CD4-positive, alpha-beta T cell treated with Interleukin-15 for 1 hour (primary cell): ENCODE results near the gene SEMA3A.
"Not testable (repeated sequence)": the region's sequence is repeated elsewhere in the genome, so short reads cannot be mapped to it uniquely, and the experiment has no call there.

Source experiments
- DNase-seq: peaks from one replicate; pipeline ENCODE4 v3.0.0-alpha.2; 2020

SEMA3A gene

GRCh38 chr7:84107259-84107658 lies 87.3 kb downstream of the SEMA3A start:
- no peak for DNase-seq

GRCh38 chr7:84106291-84106690 lies 88.3 kb downstream of the SEMA3A start:
- DNase-seq = no peak

GRCh38 chr7:84105586-84105985 lies 89.0 kb downstream of the SEMA3A start:
- no peak for DNase-seq

GRCh38 chr7:84104826-84105225 lies 89.8 kb downstream of the SEMA3A start:
- no peak for DNase-seq

- DNase-seq = no peak
Measured at GRCh38 chr7:84102213-84102612, 92.4 kb downstream of the SEMA3A start.

GRCh38 chr7:84100866-84101265 lies 93.7 kb downstream of the SEMA3A start:
- no peak for DNase-seq

GRCh38 chr7:84095971-84096370 lies 98.6 kb downstream of the SEMA3A start:
- no peak for DNase-seq

- DNase-seq = peak; percentile 17
Measured at GRCh38 chr7:84092207-84092606, 102.4 kb downstream of the SEMA3A start.

- no peak for DNase-seq
Measured at GRCh38 chr7:84091318-84091717, 103.3 kb downstream of the SEMA3A start.

GRCh38 chr7:84088802-84089201 lies 105.8 kb downstream of the SEMA3A start:
- no peak for DNase-seq

GRCh38 chr7:84085998-84086397 lies 108.6 kb downstream of the SEMA3A start:
- DNase-seq = no peak

- no peak for DNase-seq
Measured at GRCh38 chr7:84085147-84085546, 109.4 kb downstream of the SEMA3A start.

GRCh38 chr7:84083846-84084245 lies 110.7 kb downstream of the SEMA3A start:
- no peak for DNase-seq

GRCh38 chr7:84081973-84082522 lies 112.5 kb downstream of the SEMA3A start:
- no peak for DNase-seq

- no peak for DNase-seq
Measured at GRCh38 chr7:84077336-84077735, 117.3 kb downstream of the SEMA3A start.

- no peak for DNase-seq
Measured at GRCh38 chr7:84076219-84076618, 118.4 kb downstream of the SEMA3A start.

GRCh38 chr7:84073186-84073875 lies 121.3 kb downstream of the SEMA3A start:
- no peak for DNase-seq

GRCh38 chr7:84070770-84071169 lies 123.8 kb downstream of the SEMA3A start:
- DNase-seq = no peak

GRCh38 chr7:84069999-84070500 lies 124.5 kb downstream of the SEMA3A start:
- DNase-seq = no peak

GRCh38 chr7:84069033-84069432 lies 125.6 kb downstream of the SEMA3A start:
- no peak for DNase-seq

GRCh38 chr7:84062489-84062901 lies 132.1 kb downstream of the SEMA3A start:
- DNase-seq = not testable (repeated sequence)

GRCh38 chr7:84060760-84061261 lies 133.8 kb downstream of the SEMA3A start:
- no peak for DNase-seq

- no peak for DNase-seq
Measured at GRCh38 chr7:84060000-84060399, 134.6 kb downstream of the SEMA3A start.

- DNase-seq = no peak
Measured at GRCh38 chr7:84058311-84059076, 136.1 kb downstream of the SEMA3A start.
